PC-3 (cell line): ENCODE results near the gene ITGAE. TPM values are rescaled to one million over a fixed set of nuclear protein-coding genes. Genes with fewer than 3 reads are reported as not detected.

Experiments
- ATAC-seq: fragments of 200-7000 bp; cut with Tn5 transposase; 2 replicates; pipeline ENCODE4 v1.9.1; 2020; ENCODE audit warnings: mild to moderate bottlenecking, moderate library complexity
- BruUV-seq: library from RNA; stranded (reverse); fragments of 400-500 nt; replicated peaks from 2 replicates; lab custom pipeline; 2021; lab: Mats Ljungman, UMichigan
- CTCF ChIA-PET: fragments of 300-600 bp; sonication (Branson Sonifier 250); formaldehyde crosslinking; loops from one replicate; lab custom pipeline; 2022; ENCODE audit warnings: antibody characterized with exemption; lab: Charles Lee
- POLR2A ChIA-PET: fragments of 300-600 bp; sonication (Branson Sonifier 250); formaldehyde crosslinking; loops from one replicate; lab custom pipeline; 2022; ENCODE audit warnings: antibody characterized with exemption; ENCODE audit not compliant: unreplicated experiment; lab: Charles Lee
- DNase-seq: peaks from one replicate; pipeline ENCODE4 v3.0.0-alpha.2; 2015
- H2AFZ ChIP-seq: fragments of 300-600 bp; sonication (generic); 2 replicates; pipeline ENCODE4 v1.6.0; 2016; ENCODE audit warnings: antibody characterized with exemption, low read length
- H3F3A ChIP-seq: fragments of 300-600 bp; sonication (generic); one replicate; pipeline ENCODE4 v1.6.0; 2017; ENCODE audit warnings: antibody characterized with exemption, low read length, control low read depth, mild to moderate bottlenecking; ENCODE audit not compliant: unreplicated experiment
- H3K27ac ChIP-seq: fragments of 300-600 bp; sonication (generic); 2 replicates; pipeline ENCODE4 v1.5.1; 2016; ENCODE audit warnings: mild to moderate bottlenecking, low read length
- H3K27me3 ChIP-seq: fragments of 300-600 bp; sonication (generic); 2 replicates; pipeline ENCODE4 v1.6.1; 2016; ENCODE audit warnings: low read length, mixed read lengths
- H3K36me3 ChIP-seq: fragments of 300-600 bp; sonication (generic); 2 replicates; pipeline ENCODE4 v1.6.1; 2016; ENCODE audit warnings: low read depth, mixed run types, low read length, mixed read lengths
- H3K4me1 ChIP-seq: fragments of 300-600 bp; sonication (generic); 2 replicates; pipeline ENCODE4 v1.5.1; 2016; ENCODE audit warnings: low read length; ENCODE audit not compliant: insufficient read depth
- H3K4me2 ChIP-seq: fragments of 300-600 bp; sonication (generic); 2 replicates; pipeline ENCODE4 v1.6.0; 2016; ENCODE audit warnings: low read length
- H3K4me3 ChIP-seq: fragments of 300-600 bp; sonication (generic); 2 replicates; pipeline ENCODE4 v1.5.1; 2016; ENCODE audit warnings: mild to moderate bottlenecking, low read length, mixed read lengths
- H3K79me2 ChIP-seq: fragments of 300-600 bp; sonication (generic); 2 replicates; pipeline ENCODE4 v1.6.1; 2017; ENCODE audit warnings: low read length, mixed read lengths
- H3K9ac ChIP-seq: fragments of 300-600 bp; sonication (generic); 2 replicates; pipeline ENCODE4 v1.6.0; 2016; ENCODE audit warnings: mild to moderate bottlenecking, low read length
- H3K9me2 ChIP-seq: fragments of 300-600 bp; sonication (generic); replicated peaks from 2 replicates; pipeline ENCODE4 v1.6.1; 2016; ENCODE audit warnings: mixed run types, low read length, mixed read lengths
- H3K9me3 ChIP-seq: fragments of 300-600 bp; sonication (generic); 2 replicates; pipeline ENCODE4 v1.6.1; 2016; ENCODE audit warnings: low read length, mixed read lengths
- H4K20me1 ChIP-seq: fragments of 300-600 bp; sonication (generic); 2 replicates; pipeline ENCODE4 v1.6.1; 2016; ENCODE audit warnings: low read length, mixed read lengths
- CTCF ChIP-seq: fragments of 300-600 bp; sonication (generic); conservative IDR thresholded peaks from 2 replicates; pipeline ENCODE4 v1.5.1; 2017; ENCODE audit warnings: antibody characterized with exemption, low read depth, mild to moderate bottlenecking, low read length
- EZH2 ChIP-seq: fragments of 300-600 bp; sonication (generic); IDR thresholded peaks from one replicate; pipeline ENCODE4 v1.6.1; 2017; ENCODE audit warnings: antibody characterized with exemption, mild to moderate bottlenecking, low read length; ENCODE audit not compliant: unreplicated experiment
- EZH2phosphoT487 ChIP-seq: fragments of 300-600 bp; sonication (generic); IDR thresholded peaks from 2 replicates; pipeline ENCODE4 v1.6.1; 2018; ENCODE audit warnings: mild to moderate bottlenecking, antibody characterized with exemption, low read length, borderline replicate concordance
- intact Hi-C: fragments of 100-400 bp; cut with micrococcal nuclease; formaldehyde crosslinking; loops from 2 replicates; pipeline ENCODE4 v1.9.0; 2023
- total RNA-seq: library from RNA; depleted of rRNA; stranded (reverse); fragments of >200 nt; gene quantifications from 2 replicates; pipeline ENCODE4 v1.2.3, GENCODE V29; 2014

The ITGAE gene
- total RNA-seq, 1 experiment from 2014 or later, result 42.0 TPM

- intact Hi-C loops, result no loop called here
- peak overlapping the region; percentile 70; the same call in 1 of the 2 replicates for H2AFZ ChIP-seq
- no peak overlapping the region for H3K27ac ChIP-seq
- H3K9ac ChIP-seq, result no peak overlapping the region
- TF ChIP-seq CTCF, result no peak
- no peak for TF ChIP-seq EZH2phosphoT487
- TF ChIP-seq EZH2, result no peak
- ChIA-PET POLR2A (no interaction called here), CTCF (interaction anchor here (0.7 kb wide), 1 partner anchor 14 kb away, joined by 3 read pairs; no protein-coding TSS in a partner anchor)
- H3K27me3 ChIP-seq, result no peaks in the 10 kb centered on the region
- H3K4me2 ChIP-seq, result peak overlapping the region; percentile 51
- no peaks in the 10 kb centered on the region for H3F3A ChIP-seq
- no TSS peak for BruUV-seq
- H3K9me2 ChIP-seq, result no peaks in the 10 kb centered on the region
- no peaks in the 10 kb centered on the region for H4K20me1 ChIP-seq
- H3K4me3 ChIP-seq, result no peak overlapping the region
- no peaks in the 10 kb centered on the region for H3K79me2 ChIP-seq
- ATAC-seq (peak; percentile 94), DNase-seq (peak; percentile 54)
- H3K4me1 ChIP-seq, result peaks cover 6% of the 10 kb centered on the region
- no peaks in the 10 kb centered on the region for H3K9me3 ChIP-seq
- no peaks in the 10 kb centered on the region for H3K36me3 ChIP-seq
These were observed 27.5 kb downstream of the ITGAE start for GRCh38 chr17:3773511-3773910.

GRCh38 chr17:3772764-3773163 is 28.2 kb downstream of the ITGAE start:
- Histone ChIP-seq H3K9ac (no peak overlapping the region), H3K4me2 (no peak overlapping the region), H3K36me3 (no peaks in the 10 kb centered on the region), H4K20me1 (no peaks in the 10 kb centered on the region), H3K79me2 (no peaks in the 10 kb centered on the region), H3K4me1 (peaks cover 6% of the 10 kb centered on the region), H3F3A (no peaks in the 10 kb centered on the region), H3K27ac (no peak overlapping the region), H3K9me2 (no peaks in the 10 kb centered on the region), H3K27me3 (no peaks in the 10 kb centered on the region), H2AFZ (no peak overlapping the region), H3K4me3 (no peak overlapping the region), H3K9me3 (no peaks in the 10 kb centered on the region)
- ChIA-PET CTCF (interaction anchor here (1.0 kb wide), 1 partner anchor 35 kb away, joined by 5 read pairs; no protein-coding TSS in a partner anchor), POLR2A (no interaction called here)
- TF ChIP-seq EZH2 (no peak), EZH2phosphoT487 (no peak)
- BruUV-seq, result no TSS peak
- DNase-seq (no peak), ATAC-seq (no peak)
- intact Hi-C loops, result no loop called here

GRCh38 chr17:3771140-3771539 is 29.8 kb downstream of the ITGAE start:
- peaks cover 6% of the 10 kb centered on the region for H3K4me1 ChIP-seq
- no peaks in the 10 kb centered on the region for H3F3A ChIP-seq
- ChIA-PET POLR2A (no interaction called here), CTCF (no interaction called here)
- no peaks in the 10 kb centered on the region for H3K27me3 ChIP-seq
- no peak for TF ChIP-seq CTCF
- TF ChIP-seq EZH2phosphoT487, result no peak
- no peak for TF ChIP-seq EZH2
- no peak overlapping the region for H3K4me2 ChIP-seq
- H3K4me3 ChIP-seq, result no peak overlapping the region
- no peaks in the 10 kb centered on the region for H3K9me3 ChIP-seq
- H4K20me1 ChIP-seq, result no peaks in the 10 kb centered on the region
- no peak overlapping the region for H3K9ac ChIP-seq
- H3K36me3 ChIP-seq, result no peaks in the 10 kb centered on the region
- no peak overlapping the region for H3K27ac ChIP-seq
- intact Hi-C loops, result no loop called here
- BruUV-seq, result no TSS peak
- no peaks in the 10 kb centered on the region for H3K9me2 ChIP-seq
- DNase-seq, result no peak
- H3K79me2 ChIP-seq, result no peaks in the 10 kb centered on the region
- no peak overlapping the region for H2AFZ ChIP-seq
- ATAC-seq, result no peak
